KMS-11 (cell line): Measurements from ENCODE around the gene OR52E4.

Source experiments
- H2AFZ ChIP-seq: fragments of 200-600 bp; sonication (generic); 2 replicates; pipeline ENCODE4 v1.6.1; 2016; ENCODE audit warnings: antibody characterized with exemption, mixed run types, low read depth
- H3K27ac ChIP-seq: fragments of 200-600 bp; sonication (generic); 2 replicates; pipeline ENCODE4 v1.6.1; 2016; ENCODE audit warnings: mild to moderate bottlenecking, mixed run types
- H3K27me3 ChIP-seq: fragments of 200-600 bp; sonication (generic); 2 replicates; pipeline ENCODE4 v1.6.1; 2017; ENCODE audit warnings: mild to moderate bottlenecking, low read depth, mixed run types, moderate library complexity; ENCODE audit not compliant: insufficient read depth
- H3K36me3 ChIP-seq: fragments of 200-600 bp; sonication (generic); 2 replicates; pipeline ENCODE4 v1.6.1; 2017; ENCODE audit warnings: mild to moderate bottlenecking, mixed run types; ENCODE audit not compliant: insufficient read depth
- H3K4me1 ChIP-seq: fragments of 200-600 bp; sonication (generic); 2 replicates; pipeline ENCODE4 v1.6.1; 2016; ENCODE audit warnings: mild to moderate bottlenecking, low read depth, mixed run types; ENCODE audit not compliant: poor library complexity, severe bottlenecking
- H3K4me2 ChIP-seq: fragments of 200-600 bp; sonication (generic); 2 replicates; pipeline ENCODE4 v1.7.0; 2016; ENCODE audit warnings: mild to moderate bottlenecking, mixed run types
- H3K4me3 ChIP-seq: fragments of 200-600 bp; sonication (generic); IDR thresholded peaks from 2 replicates; pipeline ENCODE4 v1.6.1; 2017; ENCODE audit warnings: low read depth, low read length, mixed read lengths; ENCODE audit not compliant: insufficient read depth
- H3K79me2 ChIP-seq: fragments of 200-600 bp; sonication (generic); 2 replicates; pipeline ENCODE4 v1.6.1; 2016; ENCODE audit warnings: low read depth, mixed run types; ENCODE audit not compliant: insufficient read depth
- H3K9ac ChIP-seq: fragments of 200-600 bp; sonication (generic); 2 replicates; pipeline ENCODE4 v1.6.1; 2016; ENCODE audit warnings: mild to moderate bottlenecking, mixed run types
- H4K20me1 ChIP-seq: fragments of 200-600 bp; sonication (generic); 2 replicates; pipeline ENCODE4 v1.6.1; 2016; ENCODE audit warnings: mild to moderate bottlenecking, mixed run types; ENCODE audit not compliant: insufficient read depth
- CTCF ChIP-seq: fragments of 200-600 bp; sonication (generic); conservative IDR thresholded peaks from 2 replicates; pipeline ENCODE4 v1.6.1; 2017; ENCODE audit warnings: low read depth, mild to moderate bottlenecking, antibody characterized with exemption, low read length, moderate library complexity, mixed read lengths

The OR52E4 gene

GRCh38 chr11:5923794-5924193, 43.4 kb downstream of the OR52E4 start:
- no peak overlapping the region for H3K4me3 ChIP-seq
- H3K27me3 ChIP-seq, result no peaks in the 10 kb centered on the region
- no peaks in the 10 kb centered on the region for H3K36me3 ChIP-seq
- H3K9ac ChIP-seq, result no peak overlapping the region
- no peak for TF ChIP-seq CTCF
- H3K4me2 ChIP-seq, result no peak overlapping the region
- no peaks in the 10 kb centered on the region for H4K20me1 ChIP-seq
- no peak overlapping the region for H3K27ac ChIP-seq
- no peaks in the 10 kb centered on the region for H3K79me2 ChIP-seq
- H2AFZ ChIP-seq, result no peak overlapping the region
- H3K4me1 ChIP-seq, result peaks cover 8% of the 10 kb centered on the region

- H3K9ac ChIP-seq, result no peak overlapping the region
- no peaks in the 10 kb centered on the region for H3K27me3 ChIP-seq
- H3K36me3 ChIP-seq, result no peaks in the 10 kb centered on the region
- H3K4me2 ChIP-seq, result no peak overlapping the region
- TF ChIP-seq CTCF, result no peak
- no peak overlapping the region for H2AFZ ChIP-seq
- H3K79me2 ChIP-seq, result no peaks in the 10 kb centered on the region
- H4K20me1 ChIP-seq, result no peaks in the 10 kb centered on the region
- no peak overlapping the region for H3K4me3 ChIP-seq
- no peak overlapping the region for H3K27ac ChIP-seq
- peaks cover 3% of the 10 kb centered on the region for H3K4me1 ChIP-seq
These were observed 47.8 kb downstream of the OR52E4 start for GRCh38 chr11:5928271-5928670.

GRCh38 chr11:5928811-5929210, 48.4 kb downstream of the OR52E4 start:
- H3K4me2 ChIP-seq, result no peak overlapping the region
- H3K4me3 ChIP-seq, result no peak overlapping the region
- no peaks in the 10 kb centered on the region for H3K79me2 ChIP-seq
- H2AFZ ChIP-seq, result no peak overlapping the region
- no peak overlapping the region for H3K9ac ChIP-seq
- no peaks in the 10 kb centered on the region for H3K27me3 ChIP-seq
- no peaks in the 10 kb centered on the region for H3K4me1 ChIP-seq
- TF ChIP-seq CTCF, result no peak
- no peaks in the 10 kb centered on the region for H4K20me1 ChIP-seq
- H3K36me3 ChIP-seq, result no peaks in the 10 kb centered on the region
- no peak overlapping the region for H3K27ac ChIP-seq

- no peak overlapping the region for H3K4me3 ChIP-seq
- no peaks in the 10 kb centered on the region for H4K20me1 ChIP-seq
- no peak overlapping the region for H3K4me2 ChIP-seq
- TF ChIP-seq CTCF, result no peak
- H2AFZ ChIP-seq, result no peak overlapping the region
- H3K36me3 ChIP-seq, result no peaks in the 10 kb centered on the region
- H3K9ac ChIP-seq, result no peak overlapping the region
- H3K27ac ChIP-seq, result no peak overlapping the region
- no peaks in the 10 kb centered on the region for H3K4me1 ChIP-seq
- no peaks in the 10 kb centered on the region for H3K79me2 ChIP-seq
- H3K27me3 ChIP-seq, result no peaks in the 10 kb centered on the region
These were observed 49.3 kb downstream of the OR52E4 start for GRCh38 chr11:5929571-5930368.
